ENCODE results near the gene DDIAS.
"Not testable (repeated sequence)": the region's sequence is repeated elsewhere in the genome, so short reads cannot be mapped to it uniquely, and the experiment has no call there.

DDIAS gene, protein sequence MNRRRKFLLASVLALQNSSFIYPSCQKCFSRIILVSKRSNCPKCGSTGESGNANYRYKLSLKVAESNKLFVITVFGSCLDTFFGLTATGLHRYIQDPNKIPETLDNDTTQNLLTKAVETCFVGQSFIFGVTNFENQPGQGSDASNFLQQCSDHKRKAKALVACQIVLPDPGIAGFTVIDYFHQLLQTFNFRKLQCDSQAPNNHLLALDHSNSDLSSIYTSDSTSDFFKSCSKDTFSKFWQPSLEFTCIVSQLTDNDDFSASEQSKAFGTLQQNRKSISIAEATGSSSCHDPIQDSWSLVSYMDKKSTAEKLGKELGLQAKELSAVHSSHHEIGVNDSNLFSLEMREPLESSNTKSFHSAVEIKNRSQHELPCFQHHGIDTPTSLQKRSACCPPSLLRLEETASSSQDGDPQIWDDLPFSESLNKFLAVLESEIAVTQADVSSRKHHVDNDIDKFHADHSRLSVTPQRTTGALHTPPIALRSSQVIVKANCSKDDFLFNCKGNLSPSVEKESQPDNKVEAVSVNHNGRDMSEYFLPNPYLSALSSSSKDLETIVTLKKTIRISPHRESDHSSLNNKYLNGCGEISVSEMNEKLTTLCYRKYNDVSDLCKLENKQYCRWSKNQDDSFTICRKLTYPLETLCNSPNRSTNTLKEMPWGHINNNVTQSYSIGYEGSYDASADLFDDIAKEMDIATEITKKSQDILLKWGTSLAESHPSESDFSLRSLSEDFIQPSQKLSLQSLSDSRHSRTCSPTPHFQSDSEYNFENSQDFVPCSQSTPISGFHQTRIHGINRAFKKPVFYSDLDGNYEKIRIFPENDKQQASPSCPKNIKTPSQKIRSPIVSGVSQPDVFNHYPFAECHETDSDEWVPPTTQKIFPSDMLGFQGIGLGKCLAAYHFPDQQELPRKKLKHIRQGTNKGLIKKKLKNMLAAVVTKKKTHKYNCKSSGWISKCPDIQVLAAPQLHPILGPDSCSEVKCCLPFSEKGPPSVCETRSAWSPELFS

DNA sequence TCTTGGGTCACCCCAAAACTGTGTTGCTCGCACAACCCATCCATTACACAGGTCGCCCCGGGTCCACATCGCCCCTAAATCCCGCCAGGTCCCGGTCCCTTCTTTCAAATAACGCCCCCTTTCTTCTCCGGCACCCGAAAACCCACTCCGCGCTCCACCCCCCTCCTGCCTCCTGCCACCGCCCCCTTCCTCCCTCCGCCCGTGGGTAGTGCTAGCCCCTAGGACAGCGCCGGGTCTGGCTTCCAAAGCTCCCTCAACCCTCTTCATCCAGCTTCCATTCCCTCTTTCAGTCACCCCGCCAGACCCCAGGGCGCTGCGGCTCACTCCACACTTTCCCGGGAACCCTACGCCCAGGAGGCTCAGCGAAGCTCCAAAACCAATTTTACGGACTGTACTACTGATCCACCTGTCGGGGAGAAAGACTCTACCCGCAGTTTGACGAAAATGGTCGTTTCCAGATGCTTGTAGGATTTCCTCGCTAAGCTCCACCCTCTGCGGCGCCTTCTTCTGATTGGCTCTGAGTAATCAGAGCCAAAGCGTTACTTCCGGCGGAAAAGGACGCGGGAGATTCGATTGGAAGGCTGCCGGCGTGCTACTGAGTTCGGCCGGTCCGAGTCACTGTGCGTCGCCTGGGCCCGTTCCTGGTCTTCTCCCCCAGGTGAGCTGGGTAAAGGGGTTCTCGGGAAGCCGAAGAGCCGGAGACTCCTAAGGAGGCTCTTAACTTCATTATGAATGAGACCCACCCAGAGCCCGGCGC is at the start of gene DDIAS:
Gene DDIAS, plus strand, starts transcription at position 572 of the 757 bp plus-strand sequence. CDS start 13,003 bp downstream, outside the sequence.
- DNase-seq (ENCODE audit: low read depth in 1 of 2, low spot score in 1 of 2) = peak; percentile 79 to 94

DNA sequence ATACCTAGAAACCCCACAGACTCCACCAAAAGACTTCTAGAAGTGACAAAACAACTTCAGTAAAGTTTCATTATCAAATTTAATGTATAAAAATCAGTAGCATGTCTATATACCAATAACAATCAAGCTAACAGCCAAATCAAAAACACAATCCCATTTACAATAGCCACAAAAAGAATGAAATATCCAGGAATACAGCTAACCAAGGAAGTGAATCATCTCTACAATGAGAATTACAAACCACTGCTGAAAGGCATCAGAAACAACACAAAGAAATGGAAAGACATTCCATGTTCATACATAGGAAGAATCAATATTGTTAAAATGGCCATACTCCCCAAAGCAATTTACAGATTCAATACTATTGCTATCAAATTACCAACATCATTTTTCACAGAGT is 47.3 kb upstream of the DDIAS start:
- no peak for DNase-seq (ENCODE audit: low read depth in 1 of 2, low spot score in 1 of 2)

DNA sequence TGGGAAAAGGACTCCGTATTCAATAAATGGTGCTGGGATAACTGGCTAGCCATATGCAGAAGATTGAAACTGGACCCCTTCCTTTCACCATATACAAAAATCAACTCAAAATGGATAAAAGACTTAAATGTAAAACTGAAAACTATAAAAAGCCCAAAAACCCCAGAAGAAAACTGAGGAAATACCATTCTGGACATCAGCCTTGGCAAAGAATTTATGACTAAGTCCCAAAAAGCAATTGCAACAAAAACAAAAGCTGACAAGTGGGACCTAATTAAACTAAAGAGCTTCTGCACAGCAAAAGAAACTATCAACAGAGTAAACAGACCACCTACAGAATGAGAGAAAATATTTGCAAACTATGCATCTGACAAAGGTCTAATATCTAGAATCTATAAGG is 46.6 kb upstream of the DDIAS start:
- not testable (repeated sequence) for DNase-seq (ENCODE audit: low read depth in 1 of 2, low spot score in 1 of 2)

DNA sequence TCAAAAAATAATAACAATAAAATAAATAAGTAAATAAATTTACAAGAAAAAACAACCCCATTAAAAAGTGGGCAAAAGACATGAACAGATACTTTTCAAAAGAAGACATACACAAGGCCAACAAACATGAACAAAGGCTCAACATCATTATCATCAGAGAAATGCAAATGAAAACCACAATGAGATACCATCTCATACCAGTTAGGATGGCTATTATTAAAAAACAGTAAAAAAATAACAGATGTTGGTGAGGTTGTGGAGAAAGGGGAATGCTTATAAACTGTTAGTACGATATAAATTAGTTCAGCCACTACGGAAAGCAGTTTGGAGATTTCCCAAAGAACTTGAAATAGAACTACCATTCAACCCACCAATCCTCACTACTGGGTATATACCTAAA is 45.9 kb upstream of the DDIAS start:
- DNase-seq (ENCODE audit: low read depth in 1 of 2, low spot score in 1 of 2) = no peak

DNA sequence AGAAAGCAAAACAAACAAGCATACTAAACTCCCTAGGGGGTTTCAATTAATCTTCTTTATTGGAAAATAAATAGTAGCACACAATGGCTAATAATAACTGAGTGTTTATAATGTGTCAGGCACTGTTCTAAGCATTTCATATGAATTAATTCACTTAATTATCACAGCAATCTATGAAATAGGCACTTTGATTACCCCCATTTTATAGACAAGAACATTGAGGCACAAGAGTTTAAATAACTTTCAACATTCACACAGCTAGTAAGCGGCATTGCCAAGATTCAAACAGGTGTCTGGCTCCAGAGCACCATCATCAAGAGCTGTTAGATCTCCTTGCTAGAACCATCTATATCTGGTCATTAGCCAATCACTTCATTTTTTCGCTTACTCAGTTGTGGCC is 44.4 kb upstream of the DDIAS start:
- no peak for DNase-seq (ENCODE audit: low read depth in 1 of 2, low spot score in 1 of 2)

DNA sequence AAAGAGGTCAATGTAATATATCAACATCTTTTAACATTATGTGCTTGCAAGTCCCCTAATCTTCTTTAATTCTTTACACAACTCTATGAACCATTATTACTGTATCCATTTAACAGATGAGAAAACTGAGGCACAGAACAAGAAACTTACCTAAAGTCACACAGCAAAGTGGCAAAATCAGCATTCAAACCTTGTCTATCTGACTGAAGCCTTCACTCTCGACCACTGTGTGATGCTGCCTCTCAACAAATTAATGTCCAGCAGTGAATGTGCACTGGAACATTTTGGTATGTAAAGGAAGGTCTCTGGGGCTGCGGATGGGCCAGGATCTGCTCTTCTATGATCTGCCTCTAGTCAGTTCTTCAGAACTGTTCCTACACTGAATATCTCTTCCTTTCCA is 43.4 kb upstream of the DDIAS start:
- no peak for DNase-seq (ENCODE audit: low read depth in 1 of 2, low spot score in 1 of 2)

DNA sequence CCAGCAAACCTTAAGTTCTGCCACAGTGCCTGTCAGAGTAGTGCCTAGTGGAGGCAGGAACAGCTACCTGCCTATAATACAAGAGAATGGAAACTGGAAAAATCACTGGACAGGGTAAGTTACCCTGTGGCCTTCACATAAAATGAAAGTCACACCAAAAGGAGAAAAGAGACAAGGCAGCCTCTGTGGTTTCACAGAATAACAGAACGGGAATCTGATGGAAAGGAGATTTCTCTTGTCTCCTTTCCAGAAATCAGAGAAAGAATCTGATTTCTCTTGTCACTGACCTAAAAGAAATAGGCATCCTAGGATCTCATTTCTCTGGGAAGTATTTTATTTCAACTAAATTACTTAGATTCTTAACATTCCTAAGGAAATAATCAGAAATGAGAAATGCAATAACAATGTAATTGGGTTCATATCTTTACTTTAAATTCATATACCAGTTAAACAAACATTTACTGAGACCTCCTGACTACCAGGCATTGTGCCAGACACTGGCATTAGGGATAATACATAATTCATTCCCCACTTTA is 42.9 kb upstream of the DDIAS start:
- no peak for DNase-seq (ENCODE audit: low read depth in 1 of 2, low spot score in 1 of 2)

DNA sequence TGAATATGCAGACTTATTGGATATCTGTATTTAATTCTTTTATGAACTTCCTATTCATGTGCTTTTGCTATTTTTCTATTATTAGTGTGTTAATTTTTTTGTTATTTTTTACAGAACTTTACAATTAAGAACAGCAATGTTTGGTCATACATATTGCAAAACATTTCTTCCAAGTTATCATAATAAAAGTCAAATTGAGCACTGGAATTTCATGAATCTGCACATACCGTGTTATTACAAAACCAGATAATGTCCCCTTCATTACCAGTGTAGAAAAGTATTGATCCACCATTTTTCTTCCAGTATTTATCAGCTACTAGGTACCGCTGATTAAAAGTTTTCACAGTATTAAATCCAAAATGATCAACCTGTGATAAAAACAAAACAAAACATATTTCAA is 41.8 kb upstream of the DDIAS start:
- DNase-seq (ENCODE audit: low read depth in 1 of 2, low spot score in 1 of 2) = no peak

DNA sequence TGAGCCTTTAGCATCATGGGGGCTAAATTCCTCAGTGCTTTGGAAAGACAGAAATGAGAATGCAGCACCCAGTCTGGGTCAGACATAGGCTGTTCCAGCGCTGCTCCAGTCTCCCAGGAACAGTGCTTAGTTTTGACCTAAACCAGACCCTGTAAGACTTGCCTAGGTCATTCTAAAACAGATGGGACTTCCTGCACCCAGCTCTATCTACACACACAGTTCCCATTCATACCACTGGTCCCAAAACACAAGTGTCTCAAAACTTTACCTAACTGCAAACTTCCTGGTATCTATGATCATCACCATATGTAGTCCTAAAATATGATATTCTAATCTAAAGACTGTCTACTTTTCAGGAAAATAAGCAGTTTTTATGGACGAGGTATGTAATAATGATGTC is 39.2 kb upstream of the DDIAS start:
- DNase-seq (ENCODE audit: low read depth in 1 of 2, low spot score in 1 of 2) = no peak

DNA sequence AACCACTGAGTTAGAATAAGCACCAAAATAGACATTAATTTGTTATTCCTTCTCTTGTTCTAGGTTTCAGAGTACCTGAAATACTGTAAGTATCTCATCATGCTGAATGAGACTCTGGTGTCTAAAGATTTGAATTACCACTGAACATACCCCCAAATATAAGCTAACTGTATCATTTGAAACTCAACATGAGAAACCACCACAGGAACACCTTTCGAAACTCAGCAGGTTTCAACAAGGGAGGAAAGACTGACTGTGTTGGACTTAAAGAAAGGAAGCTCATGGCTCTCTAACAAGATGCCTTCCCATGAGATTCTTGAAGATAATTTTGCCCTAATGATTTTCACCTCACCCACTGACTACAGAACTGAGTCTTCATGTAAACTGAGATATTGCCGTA is 38.3 kb upstream of the DDIAS start:
- DNase-seq (ENCODE audit: low read depth in 1 of 2, low spot score in 1 of 2) = no peak

DNA sequence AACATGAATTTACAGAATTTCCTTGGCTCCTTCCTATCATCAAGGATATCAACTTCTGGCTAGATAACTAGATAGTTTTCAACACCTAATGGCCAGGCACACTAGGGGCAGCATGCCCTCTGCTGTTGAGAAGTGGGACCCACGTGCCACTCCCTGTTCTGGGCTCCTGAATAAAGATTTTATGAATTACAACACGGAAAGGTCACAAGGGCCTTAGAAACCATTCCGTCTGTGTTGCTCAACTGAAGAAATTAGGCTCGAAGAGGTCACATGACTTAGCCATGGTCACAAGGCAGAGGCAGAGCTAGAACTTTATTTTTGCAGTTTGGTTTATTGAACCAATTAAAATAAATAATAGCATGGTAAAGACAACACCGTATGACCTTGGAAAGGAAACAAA is 37.3 kb upstream of the DDIAS start:
- DNase-seq (ENCODE audit: low read depth in 1 of 2, low spot score in 1 of 2) = no peak

DNA sequence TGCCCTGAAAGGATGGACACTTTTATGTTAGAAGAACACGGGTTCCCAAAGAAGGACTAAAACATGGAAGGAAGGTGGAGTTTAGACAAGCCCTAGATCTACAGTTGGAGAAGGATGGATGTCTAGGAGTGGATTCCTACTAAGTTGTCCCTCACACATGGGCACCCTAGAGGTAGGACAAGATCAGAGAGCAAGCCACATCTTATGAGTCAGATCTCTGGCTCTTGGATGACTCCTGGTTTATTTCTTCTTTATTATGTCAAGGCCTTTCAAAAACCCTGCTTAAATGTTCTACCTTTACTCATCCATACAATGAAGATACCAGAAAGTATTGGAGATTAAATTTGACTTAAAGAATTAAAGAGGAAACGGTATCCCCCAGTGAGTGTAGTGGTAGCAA is 35.7 kb upstream of the DDIAS start:
- no peak for DNase-seq (ENCODE audit: low read depth in 1 of 2, low spot score in 1 of 2)

DNA sequence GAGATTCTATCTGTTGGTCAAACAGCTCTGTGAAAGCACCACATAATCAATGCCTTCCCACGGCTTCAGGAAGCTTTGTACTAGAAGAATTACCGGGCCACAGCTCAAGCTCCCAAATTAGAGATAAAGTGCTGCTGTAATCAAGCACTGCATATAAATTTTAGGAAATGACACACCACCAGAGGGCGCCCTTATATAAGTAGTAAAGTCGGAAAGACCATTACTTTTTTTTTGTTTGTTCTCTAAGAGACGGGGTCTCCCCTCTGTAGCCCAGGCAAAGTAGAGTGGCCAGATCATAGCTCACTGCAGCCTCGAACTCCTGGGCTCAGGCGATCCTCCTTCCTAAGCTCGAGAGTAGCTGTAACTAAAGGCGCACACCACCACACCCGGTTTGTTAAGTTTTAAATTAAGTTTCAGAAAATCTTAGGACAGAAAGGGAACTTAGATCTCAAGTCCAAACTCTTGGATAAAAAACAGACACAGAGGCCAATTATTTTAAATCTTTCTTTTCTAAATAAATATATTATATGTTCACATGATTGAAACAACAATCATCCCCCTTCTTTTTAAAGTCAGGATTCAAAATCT is 33.9 kb upstream of the DDIAS start:
- peak; percentile 38 to 79 for DNase-seq (ENCODE audit: low read depth in 1 of 2, low spot score in 1 of 2)

DNA sequence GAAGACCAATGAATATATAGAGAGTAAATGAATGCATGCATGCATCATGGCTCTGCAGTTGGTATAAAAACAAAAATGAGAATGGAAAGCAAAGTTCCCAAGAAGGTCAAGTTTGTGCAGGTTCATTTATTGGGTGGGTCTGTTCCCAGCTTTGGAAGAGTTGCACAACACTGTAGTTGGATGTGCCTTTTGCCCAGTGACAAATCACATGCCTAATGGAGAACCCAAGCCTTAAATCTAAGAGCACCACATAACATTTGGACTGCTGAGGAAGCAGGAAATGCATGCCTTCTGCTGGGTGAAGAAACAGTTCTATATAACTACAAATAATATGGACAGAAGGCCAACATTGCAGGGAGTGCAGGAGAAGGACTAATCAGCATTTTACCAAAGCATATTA is 31.9 kb upstream of the DDIAS start:
- DNase-seq (ENCODE audit: low read depth in 1 of 2, low spot score in 1 of 2) = no peak

DNA sequence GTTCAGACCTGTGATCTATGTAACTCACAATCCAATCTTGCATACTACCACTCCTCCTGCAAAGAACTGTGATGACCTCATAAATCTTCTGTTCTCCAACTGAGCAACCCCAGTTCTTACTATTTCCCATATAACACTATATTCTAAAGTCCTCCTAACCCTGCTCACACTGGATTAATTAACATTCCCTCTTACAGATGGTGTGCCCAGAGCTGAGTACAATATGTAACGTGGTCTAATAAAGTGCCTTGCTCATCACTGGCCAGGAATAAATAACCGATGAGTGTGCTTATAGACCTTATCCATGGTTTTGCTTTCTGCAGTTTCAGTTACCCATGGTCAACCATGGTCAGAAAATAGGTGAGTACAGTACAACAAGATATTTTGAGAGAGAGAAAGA is 29.9 kb upstream of the DDIAS start:
- DNase-seq (ENCODE audit: low read depth in 1 of 2, low spot score in 1 of 2) = no peak

DNA sequence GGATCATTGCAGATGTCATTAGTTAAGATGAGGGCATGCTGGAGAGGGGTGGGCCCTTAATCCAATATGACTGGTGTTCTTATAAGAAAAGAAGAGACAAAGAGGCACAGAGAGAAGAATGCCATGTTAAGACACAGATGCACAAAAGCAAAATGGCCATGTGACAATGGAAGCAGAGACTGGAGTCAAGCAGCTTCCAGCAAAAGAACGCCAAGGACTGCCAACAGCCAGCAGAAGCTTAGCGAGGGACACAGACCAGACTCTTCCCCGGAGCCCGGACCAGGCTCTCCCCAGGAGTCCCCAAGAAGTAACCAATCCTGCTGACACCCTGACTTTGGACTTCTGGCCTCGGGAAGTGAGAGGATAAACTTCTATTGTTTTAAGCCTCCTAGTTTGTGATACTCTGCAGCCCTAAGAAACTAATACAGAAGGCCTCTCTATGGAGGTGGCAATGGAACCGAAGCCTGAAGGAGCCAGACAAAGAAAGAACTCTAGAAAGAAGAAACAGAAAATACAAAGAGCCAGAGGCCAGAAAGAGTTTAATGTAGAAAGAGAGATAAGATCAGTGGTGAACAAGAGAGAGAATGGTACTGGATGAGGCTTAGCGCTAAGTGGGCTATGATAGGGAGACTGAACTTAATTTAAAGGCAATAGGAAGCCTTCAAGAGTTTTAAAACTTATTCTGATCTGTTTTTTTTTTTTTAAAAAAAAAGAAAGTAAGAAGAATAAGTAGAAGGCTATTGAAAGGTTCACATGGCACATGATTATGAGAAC is 29.0 kb upstream of the DDIAS start:
- DNase-seq (ENCODE audit: low read depth in 1 of 2, low spot score in 1 of 2) = no peak

DNA sequence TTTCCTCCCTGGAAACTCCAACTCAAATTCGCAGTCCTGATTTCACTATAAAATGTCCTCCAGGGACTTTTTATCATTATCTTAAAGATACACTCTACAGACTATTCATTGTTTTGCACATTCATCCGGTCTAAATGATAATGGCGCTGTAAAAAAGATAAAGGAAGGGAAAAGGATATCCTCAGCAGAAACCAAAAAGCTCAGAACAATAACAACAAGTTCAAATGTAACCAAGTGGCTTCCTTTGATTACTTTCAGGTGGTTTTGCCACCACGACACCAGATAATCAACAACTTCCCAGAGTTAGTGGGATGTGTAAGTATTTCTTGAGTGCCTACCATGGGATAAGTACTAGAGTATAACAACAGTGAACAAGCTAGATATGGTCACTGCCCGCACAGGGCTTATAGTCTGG is 27.6 kb upstream of the DDIAS start:
- no peak for DNase-seq (ENCODE audit: low read depth in 1 of 2, low spot score in 1 of 2)

DNA sequence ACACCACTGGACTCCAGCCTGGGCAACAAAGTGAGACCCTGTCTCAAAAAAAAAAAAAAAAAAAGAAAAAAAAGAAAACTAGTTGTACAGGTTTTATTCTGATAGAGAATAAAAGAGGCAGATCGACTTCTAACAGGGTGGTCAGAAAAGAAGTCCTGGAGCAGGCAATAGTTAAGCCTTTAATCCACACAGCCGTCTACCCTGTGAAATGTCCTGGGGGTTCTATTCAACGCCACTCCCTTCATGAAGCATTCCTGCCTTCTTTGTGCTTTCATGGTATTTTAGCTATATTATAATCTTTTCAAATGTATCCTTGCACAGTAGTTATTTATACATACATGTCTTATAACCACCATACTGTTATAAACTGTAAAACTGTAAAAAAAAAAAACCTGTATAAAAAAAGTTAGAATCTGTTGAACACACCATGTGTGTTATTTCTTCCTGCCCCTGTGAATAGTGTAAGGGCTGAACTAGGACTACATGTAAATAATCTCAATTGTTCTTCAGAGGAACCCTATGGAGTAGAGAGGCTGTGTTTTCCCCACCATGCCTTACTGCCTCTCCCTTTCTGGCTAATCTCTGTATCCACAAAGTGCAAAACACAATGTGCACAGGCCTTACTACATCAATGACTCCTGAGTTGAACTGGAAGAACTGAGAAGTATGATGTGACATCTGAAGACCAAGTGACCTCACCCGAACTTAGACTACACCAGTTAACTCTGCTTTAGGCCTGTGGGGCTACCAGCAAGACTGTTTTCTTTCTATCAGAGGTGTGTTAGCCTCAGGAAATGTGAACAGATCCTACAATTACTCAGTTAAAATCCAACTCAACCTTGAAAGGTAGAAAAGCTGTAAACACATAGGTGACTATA is 26.7 kb upstream of the DDIAS start:
- no peak for DNase-seq (ENCODE audit: low read depth in 1 of 2, low spot score in 1 of 2)

DNA sequence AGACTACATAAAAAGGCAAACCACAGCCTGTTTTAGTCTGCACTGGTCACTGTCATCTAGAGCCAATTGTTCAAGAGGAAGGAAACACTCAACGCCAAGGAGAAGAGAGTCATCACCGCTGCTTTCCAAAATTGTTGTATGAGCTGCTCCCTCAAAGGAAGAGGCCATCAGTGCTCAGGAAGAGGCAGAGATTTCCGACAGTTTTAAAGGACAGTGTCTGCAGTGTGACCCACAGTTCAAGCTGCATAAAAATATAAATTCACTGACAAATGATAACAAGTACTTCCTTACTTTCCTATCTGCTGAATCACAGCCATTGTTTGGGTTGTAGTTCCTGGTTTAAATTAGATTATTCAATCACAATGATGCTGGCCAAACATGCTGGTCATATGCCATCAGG is 17.7 kb upstream of the DDIAS start:
- DNase-seq (ENCODE audit: low read depth in 1 of 2, low spot score in 1 of 2) = no peak
